GM12878 (cell line): ENCODE results near the gene COL13A1. TPM values are rescaled to one million over a fixed set of nuclear protein-coding genes. Genes with fewer than 3 reads are reported as not detected.

Experiments used
- ATAC-seq: fragments of 200-7000 bp; cut with Tn5 transposase; 3 replicates; pipeline ENCODE4 v1.9.1; 2020; ENCODE audit warnings: mild to moderate bottlenecking, moderate library complexity
- BruUV-seq: library from RNA; stranded (reverse); fragments of 400-500 nt; replicated peaks from 2 replicates; lab custom pipeline; 2021; lab: Mats Ljungman, UMichigan
- CTCF ChIA-PET: fragments of 300-600 bp; sonication (Branson Sonifier 250); formaldehyde crosslinking; extraction: SDS; loops from one replicate; lab custom pipeline; 2021; ENCODE audit warnings: inconsistent platforms; lab: Yijun Ruan, JAX
- POLR2A ChIA-PET: fragments of 350-600 bp; formaldehyde crosslinking; extraction: SDS; loops from one replicate; lab custom pipeline; 2021; ENCODE audit warnings: inconsistent platforms; lab: Charles Lee
- RAD21 ChIA-PET: fragments of 300-600 bp; sonication (Branson Sonifier 250); formaldehyde crosslinking; loops from one replicate; lab custom pipeline; 2023; ENCODE audit warnings: antibody characterized with exemption; ENCODE audit not compliant: unreplicated experiment; lab: Charles Lee
- SMC1A ChIA-PET: fragments of 300-600 bp; sonication (Branson Sonifier 250); formaldehyde crosslinking; loops from one replicate; lab custom pipeline; 2023; ENCODE audit not compliant: unreplicated experiment, uncharacterized antibody; lab: Charles Lee
- DNase-seq: peaks from one replicate; pipeline ENCODE4 v3.0.0-alpha.2; 2011; ENCODE audit warnings: low read depth, low spot score
- FAIRE-seq: peaks from 3 replicates; lab custom pipeline; 2011; peaks lifted over from hg19 to GRCh38; lab: Jason Lieb, UNC
- H2AFZ ChIP-seq: 2 replicates; pipeline ENCODE4 v1.6.0; 2011; ENCODE audit warnings: low read depth, low read length, control low read depth; ENCODE audit not compliant: control insufficient read depth
- H3K27ac ChIP-seq: 2 replicates; pipeline ENCODE4 v1.5.1; 2011; ENCODE audit warnings: control low read depth; ENCODE audit not compliant: control insufficient read depth, insufficient read depth
- H3K27me3 ChIP-seq, 2 experiments: replicated peaks in 1 of 2; 2 replicates each; pipeline versions ENCODE4 v1.6.0 to v1.6.1; 2011; ENCODE audit warnings: low read length in 1 of 2; ENCODE audit not compliant: control insufficient read depth in 2 of 2, insufficient read depth in 2 of 2
- H3K36me3 ChIP-seq, 2 experiments: 2 replicates each; pipeline ENCODE4 v1.5.1; 2011; ENCODE audit warnings: low read length in 1 of 2; ENCODE audit not compliant: control insufficient read depth in 2 of 2, insufficient read depth in 2 of 2
- H3K4me1 ChIP-seq: 2 replicates; pipeline ENCODE4 v1.6.1; 2011; ENCODE audit warnings: mild to moderate bottlenecking, low read length, moderate library complexity, mixed read lengths; ENCODE audit not compliant: control insufficient read depth, insufficient read depth
- H3K4me2 ChIP-seq: 2 replicates; pipeline ENCODE4 v1.6.0; 2011; ENCODE audit warnings: control low read depth; ENCODE audit not compliant: control insufficient read depth, insufficient read depth
- H3K4me3 ChIP-seq: fragments of 200-600 bp; sonication (generic); 2 replicates; pipeline ENCODE4 v1.5.1; 2016
- H3K79me2 ChIP-seq: 2 replicates; pipeline ENCODE4 v1.6.0; 2011; ENCODE audit warnings: low read length; ENCODE audit not compliant: control insufficient read depth, insufficient read depth
- H3K9ac ChIP-seq: 2 replicates; pipeline ENCODE4 v1.8.0; 2011; ENCODE audit warnings: low read length, control low read depth, mixed read lengths; ENCODE audit not compliant: control insufficient read depth, insufficient read depth
- H3K9me3 ChIP-seq: replicated peaks from 3 replicates; pipeline ENCODE4 v1.5.1; 2011; ENCODE audit warnings: mild to moderate bottlenecking, low read length; ENCODE audit not compliant: control insufficient read depth, insufficient read depth
- H4K20me1 ChIP-seq: 2 replicates; pipeline ENCODE4 v1.6.0; 2011; ENCODE audit not compliant: control insufficient read depth, insufficient read depth
- BMI1 ChIP-seq: fragments of 450-650 bp; IDR thresholded peaks from 2 replicates; pipeline ENCODE4 v1.6.1; 2016; ENCODE audit warnings: mild to moderate bottlenecking, moderate library complexity, borderline replicate concordance
- NR2C1 ChIP-seq: fragments of 450-650 bp; IDR thresholded peaks from 2 replicates; pipeline ENCODE4 v1.6.1; 2017; ENCODE audit warnings: antibody characterized with exemption, mild to moderate bottlenecking, moderate library complexity
- SIN3A ChIP-seq: IDR thresholded peaks from 2 replicates; pipeline ENCODE4 v1.6.1; 2012; ENCODE audit warnings: low read depth, low read length, improper control_type of control experiment
- SUPT20H ChIP-seq: IDR thresholded peaks from 2 replicates; pipeline ENCODE4 v1.6.1; 2011; ENCODE audit warnings: low read depth, mild to moderate bottlenecking, low read length, moderate library complexity, borderline replicate concordance; ENCODE audit not compliant: control insufficient read depth
- TBL1XR1 ChIP-seq: IDR thresholded peaks from 2 replicates; pipeline ENCODE4 v1.6.1; 2012; ENCODE audit warnings: low read depth, low read length, improper control_type of control experiment
- TCF3 ChIP-seq: IDR thresholded peaks from 2 replicates; pipeline ENCODE4 v1.6.1; 2012; ENCODE audit warnings: low read depth, mild to moderate bottlenecking, low read length, borderline replicate concordance; ENCODE audit not compliant: insufficient read depth
- ZNF384 ChIP-seq: IDR thresholded peaks from 2 replicates; pipeline ENCODE4 v1.6.1; 2012; ENCODE audit warnings: low read depth, mild to moderate bottlenecking, low read length, improper control_type of control experiment, borderline replicate concordance
- WGBS: methylation state at CpG from one replicate; pipeline ENCODE4 v1.1.6; 2016; ENCODE audit warnings: low lambda C conversion rate; ENCODE audit not compliant: insufficient replicate concordance, insufficient coverage; ENCODE audit errors: missing lambda C conversion rate; 5-methylcytosine and 5-hydroxymethylcytosine counted together
- in situ Hi-C: fragments of 300-500 bp; cut with MboI; formaldehyde crosslinking; loops from 9 replicates; pipeline ENCODE4 v1.14.3; 2018; ENCODE audit warnings: mixed read lengths
- intact Hi-C: fragments of 100-400 bp; cut with micrococcal nuclease; formaldehyde crosslinking; loops from one replicate; pipeline ENCODE4 v1.14.2; 2022; ENCODE audit not compliant: unreplicated experiment
- polyA plus RNA-seq, 11 experiments: library from polyadenylated mRNA; depleted of rRNA in 4 of 11; unstranded in 6 of 11; stranded (reverse) in 5 of 11; fragments of >200 nt; fragmentation: Nextera tagmentation in 4 of 11; fragmentation: Illumina TruSeq in 1 of 11; extraction: Ambion mirVana in 4 of 11; extraction: Trizol in 1 of 11; gene quantifications; 1 replicate in 1 of 11; 2 replicates in 10 of 11; pipeline versions ENCODE4 v1.2.1 to v1.2.3, GENCODE V29; 2011 to 2016; ENCODE audit warnings: inconsistent platforms in 2 of 11, missing spikeins in 2 of 11, low read depth in 1 of 11
- total RNA-seq, 4 experiments: library from RNA; depleted of rRNA in 3 of 4; stranded (reverse); fragments of >200 nt in 3 of 4; fragmentation: Illumina TruSeq in 1 of 4; extraction: Trizol in 1 of 4; gene quantifications; 2 replicates each; pipeline versions ENCODE4 v1.2.1 to v1.2.3, GENCODE V29; 2013 to 2021
- TF ChIP-seq, protein P1 (sequence below): IDR thresholded peaks from 2 replicates; pipeline ENCODE4 v1.6.1; 2012; ENCODE audit warnings: low read depth, low read length, improper control_type of control experiment
- TF ChIP-seq, protein P2 (sequence below): fragments of 450-650 bp; IDR thresholded peaks from 2 replicates; pipeline ENCODE4 v1.6.1; 2016; ENCODE audit warnings: mild to moderate bottlenecking
- TF ChIP-seq, protein P3 (sequence below): IDR thresholded peaks from 2 replicates; pipeline ENCODE4 v1.6.1; 2011; ENCODE audit warnings: borderline replicate concordance, low read depth, mild to moderate bottlenecking, moderate library complexity, mixed read lengths, low read length; ENCODE audit not compliant: insufficient read depth; ENCODE audit errors: extremely low read length
- TF ChIP-seq, protein P4 (sequence below): fragments of 450-650 bp; formaldehyde crosslinking; IDR thresholded peaks from 2 replicates; pipeline ENCODE4 v1.4.0; 2022; ENCODE audit warnings: mild to moderate bottlenecking, moderate library complexity

Gene COL13A1
- total and polyA plus RNA-seq, 10 of the 15 experiments (the other 5 are each of a cell fraction or from before 2014, with no cell fraction given), result 0.03 to 0.15 (median 0.05) TPM; not detected in 7

DNA sequence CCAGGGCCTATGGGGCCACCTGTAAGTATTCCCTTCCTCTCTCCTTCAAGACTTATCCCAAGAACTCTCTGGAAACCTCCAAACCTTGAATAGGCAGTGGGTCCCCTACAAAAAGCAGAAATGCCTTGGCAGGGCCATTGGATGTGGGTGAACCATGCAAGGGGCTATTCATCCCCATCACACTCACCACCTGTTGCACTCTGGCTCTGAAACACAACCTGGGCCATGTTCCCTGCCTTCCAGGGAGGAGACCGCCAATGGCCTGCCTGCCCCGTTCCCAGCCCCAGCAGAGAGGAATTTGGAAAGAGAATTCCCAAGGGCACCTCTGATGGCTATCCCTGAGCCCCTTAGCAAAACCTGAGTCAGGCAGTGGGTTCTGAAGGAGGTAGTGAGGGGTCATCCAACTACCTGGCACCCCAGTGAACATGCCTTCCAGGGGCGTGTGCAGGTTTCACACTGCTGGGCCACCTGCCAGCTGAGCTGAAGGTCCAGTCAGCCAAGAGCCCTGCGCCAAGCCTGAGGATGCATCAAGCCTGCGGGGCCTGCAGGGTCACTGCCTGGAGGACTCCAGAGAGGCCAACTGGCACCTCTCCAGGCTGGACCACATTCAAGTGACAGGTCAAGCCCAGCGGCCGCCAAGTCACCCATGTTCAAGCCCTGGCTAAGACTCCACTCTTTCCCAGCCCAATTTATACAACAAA is 101.3 kb downstream of the COL13A1 start:
- WGBS, result 23% methylated on average over 7 of the region's 7 CpGs
- CTCF ChIA-PET, result interaction anchor here (1.0 kb wide), 1 partner anchor 12 kb away, joined by 3 read pairs; no protein-coding TSS in a partner anchor
- 0 out of 2 replicates have a peak, but pooled peaks cover 3% of the 10 kb centered on the region for H4K20me1 ChIP-seq
- H3K27me3 ChIP-seq, result peaks cover 0 to 3% of the 10 kb centered on the region in 2 experiments; a peak in 2 of 4 replicates
- ATAC-seq (no peak), FAIRE-seq (no peak), DNase-seq (no peak)
- H3K4me3 ChIP-seq, result no peak overlapping the region
- RAD21 ChIA-PET, result no interaction called here
- no peak overlapping the region for H3K27ac ChIP-seq
- H3K4me2 ChIP-seq, result no peak overlapping the region
- no peak overlapping the region for H3K9ac ChIP-seq
- H3K79me2 ChIP-seq, result no peaks in the 10 kb centered on the region
- no peaks in the 10 kb centered on the region for H3K36me3 ChIP-seq
- H3K4me1 ChIP-seq, result no peaks in the 10 kb centered on the region
- no TSS peak for BruUV-seq
- SMC1A ChIA-PET, result no interaction called here
- H3K9me3 ChIP-seq, result no peaks in the 10 kb centered on the region
- intact Hi-C loops (no loop called here), in situ Hi-C loops (no loop called here)
- TF ChIP-seq ZNF384 (no peak), TCF3 (no peak), TBL1XR1 (no peak), NR2C1 (no peak), SIN3A (no peak), SUPT20H (no peak), BMI1 (no peak)
- TF ChIP-seq, protein P1, sequence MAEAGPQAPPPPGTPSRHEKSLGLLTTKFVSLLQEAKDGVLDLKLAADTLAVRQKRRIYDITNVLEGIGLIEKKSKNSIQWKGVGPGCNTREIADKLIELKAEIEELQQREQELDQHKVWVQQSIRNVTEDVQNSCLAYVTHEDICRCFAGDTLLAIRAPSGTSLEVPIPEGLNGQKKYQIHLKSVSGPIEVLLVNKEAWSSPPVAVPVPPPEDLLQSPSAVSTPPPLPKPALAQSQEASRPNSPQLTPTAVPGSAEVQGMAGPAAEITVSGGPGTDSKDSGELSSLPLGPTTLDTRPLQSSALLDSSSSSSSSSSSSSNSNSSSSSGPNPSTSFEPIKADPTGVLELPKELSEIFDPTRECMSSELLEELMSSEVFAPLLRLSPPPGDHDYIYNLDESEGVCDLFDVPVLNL, result no peak
- TF ChIP-seq, protein P2, sequence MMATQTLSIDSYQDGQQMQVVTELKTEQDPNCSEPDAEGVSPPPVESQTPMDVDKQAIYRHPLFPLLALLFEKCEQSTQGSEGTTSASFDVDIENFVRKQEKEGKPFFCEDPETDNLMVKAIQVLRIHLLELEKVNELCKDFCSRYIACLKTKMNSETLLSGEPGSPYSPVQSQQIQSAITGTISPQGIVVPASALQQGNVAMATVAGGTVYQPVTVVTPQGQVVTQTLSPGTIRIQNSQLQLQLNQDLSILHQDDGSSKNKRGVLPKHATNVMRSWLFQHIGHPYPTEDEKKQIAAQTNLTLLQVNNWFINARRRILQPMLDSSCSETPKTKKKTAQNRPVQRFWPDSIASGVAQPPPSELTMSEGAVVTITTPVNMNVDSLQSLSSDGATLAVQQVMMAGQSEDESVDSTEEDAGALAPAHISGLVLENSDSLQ, result no peak
- TF ChIP-seq, protein P3, sequence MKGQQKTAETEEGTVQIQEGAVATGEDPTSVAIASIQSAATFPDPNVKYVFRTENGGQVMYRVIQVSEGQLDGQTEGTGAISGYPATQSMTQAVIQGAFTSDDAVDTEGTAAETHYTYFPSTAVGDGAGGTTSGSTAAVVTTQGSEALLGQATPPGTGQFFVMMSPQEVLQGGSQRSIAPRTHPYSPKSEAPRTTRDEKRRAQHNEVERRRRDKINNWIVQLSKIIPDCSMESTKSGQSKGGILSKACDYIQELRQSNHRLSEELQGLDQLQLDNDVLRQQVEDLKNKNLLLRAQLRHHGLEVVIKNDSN, result no peak
- TF ChIP-seq, protein P4, sequence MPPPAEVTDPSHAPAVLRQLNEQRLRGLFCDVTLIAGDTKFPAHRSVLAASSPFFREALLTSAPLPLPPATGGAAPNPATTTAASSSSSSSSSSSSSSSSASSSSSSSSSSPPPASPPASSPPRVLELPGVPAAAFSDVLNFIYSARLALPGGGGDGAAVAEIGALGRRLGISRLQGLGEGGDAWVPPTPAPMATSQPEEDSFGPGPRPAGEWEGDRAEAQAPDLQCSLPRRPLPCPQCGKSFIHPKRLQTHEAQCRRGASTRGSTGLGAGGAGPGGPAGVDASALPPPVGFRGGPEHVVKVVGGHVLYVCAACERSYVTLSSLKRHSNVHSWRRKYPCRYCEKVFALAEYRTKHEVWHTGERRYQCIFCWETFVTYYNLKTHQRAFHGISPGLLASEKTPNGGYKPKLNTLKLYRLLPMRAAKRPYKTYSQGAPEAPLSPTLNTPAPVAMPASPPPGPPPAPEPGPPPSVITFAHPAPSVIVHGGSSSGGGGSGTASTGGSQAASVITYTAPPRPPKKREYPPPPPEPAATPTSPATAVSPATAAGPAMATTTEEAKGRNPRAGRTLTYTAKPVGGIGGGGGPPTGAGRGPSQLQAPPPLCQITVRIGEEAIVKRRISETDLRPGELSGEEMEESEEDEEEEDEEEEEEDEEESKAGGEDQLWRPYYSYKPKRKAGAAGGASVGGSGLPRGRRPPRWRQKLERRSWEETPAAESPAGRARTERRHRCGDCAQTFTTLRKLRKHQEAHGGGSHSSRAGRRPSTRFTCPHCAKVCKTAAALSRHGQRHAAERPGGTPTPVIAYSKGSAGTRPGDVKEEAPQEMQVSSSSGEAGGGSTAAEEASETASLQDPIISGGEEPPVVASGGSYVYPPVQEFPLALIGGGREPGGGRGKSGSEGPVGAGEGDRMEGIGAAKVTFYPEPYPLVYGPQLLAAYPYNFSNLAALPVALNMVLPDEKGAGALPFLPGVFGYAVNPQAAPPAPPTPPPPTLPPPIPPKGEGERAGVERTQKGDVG (CRISPR knock-in tag), result no peak
- no peak overlapping the region for H2AFZ ChIP-seq
- POLR2A ChIA-PET, result no interaction called here
